Keratinocyte (primary cell): ENCODE data around the gene ALOX15B. TPM values are rescaled to one million over a fixed set of nuclear protein-coding genes. Genes with fewer than 3 reads are reported as not detected.

Experiments used
- DNase-seq: peaks from one replicate; pipeline ENCODE4 v3.0.0-alpha.2; 2011; ENCODE audit warnings: low read depth, missing footprints, low spot score
- FAIRE-seq: peaks from 2 replicates; lab custom pipeline; 2011; peaks lifted over from hg19 to GRCh38; lab: Jason Lieb, UNC
- H2AFZ ChIP-seq: 2 replicates; pipeline ENCODE4 v1.6.0; 2012; ENCODE audit warnings: low read length, control low read depth, inconsistent platforms; ENCODE audit not compliant: control insufficient read depth
- H3K27ac ChIP-seq: 2 replicates; pipeline ENCODE4 v1.5.1; 2011; ENCODE audit warnings: low read length; ENCODE audit not compliant: control insufficient read depth, insufficient read depth
- H3K27me3 ChIP-seq: 3 replicates; pipeline ENCODE4 v1.6.0; 2011; ENCODE audit warnings: low read length; ENCODE audit not compliant: control insufficient read depth, insufficient read depth; ENCODE audit errors: extremely low read depth
- H3K36me3 ChIP-seq, 2 experiments: 2 replicates in 1 of 2; 3 replicates in 1 of 2; pipeline ENCODE4 v1.5.1; 2011; ENCODE audit warnings: low read length in 2 of 2, mild to moderate bottlenecking in 1 of 2; ENCODE audit not compliant: control insufficient read depth in 2 of 2, insufficient read depth in 2 of 2; ENCODE audit errors: extremely low read depth in 1 of 2
- H3K4me1 ChIP-seq: 3 replicates; pipeline ENCODE4 v1.5.1; 2011; ENCODE audit warnings: low read length; ENCODE audit not compliant: control insufficient read depth, insufficient read depth; ENCODE audit errors: extremely low read depth
- H3K4me2 ChIP-seq: 3 replicates; pipeline ENCODE4 v1.6.0; 2011; ENCODE audit warnings: low read depth, low read length; ENCODE audit not compliant: control insufficient read depth, insufficient read depth; ENCODE audit errors: extremely low read depth
- H3K4me3 ChIP-seq, 3 experiments: fragments of 200-600 bp in 1 of 3; sonication (generic) in 1 of 3; 2 replicates in 2 of 3; 3 replicates in 1 of 3; pipeline ENCODE4 v1.5.1; 2011 to 2016; ENCODE audit warnings: low read length in 3 of 3, mild to moderate bottlenecking in 3 of 3, control low read depth in 2 of 3, inconsistent platforms in 1 of 3, low read depth in 1 of 3, mixed read lengths in 1 of 3, mixed run types in 1 of 3, moderate library complexity in 1 of 3; ENCODE audit not compliant: control insufficient read depth in 2 of 3, insufficient read depth in 2 of 3; ENCODE audit errors: extremely low read depth in 1 of 3
- H3K79me2 ChIP-seq: 2 replicates; pipeline ENCODE4 v1.6.0; 2012; ENCODE audit warnings: low read length; ENCODE audit not compliant: control insufficient read depth, insufficient read depth
- H3K9ac ChIP-seq: 3 replicates; pipeline ENCODE4 v1.6.0; 2011; ENCODE audit warnings: low read length; ENCODE audit not compliant: control insufficient read depth, insufficient read depth; ENCODE audit errors: extremely low read depth
- H3K9me1 ChIP-seq: 3 replicates; pipeline ENCODE4 v1.6.0; 2011; ENCODE audit warnings: low read length; ENCODE audit not compliant: control insufficient read depth, insufficient read depth; ENCODE audit errors: extremely low read depth
- H3K9me3 ChIP-seq: 2 replicates; pipeline ENCODE4 v1.5.1; 2012; ENCODE audit warnings: low read depth, low read length; ENCODE audit not compliant: control insufficient read depth
- H4K20me1 ChIP-seq: 3 replicates; pipeline ENCODE4 v1.6.0; 2011; ENCODE audit warnings: low read length; ENCODE audit not compliant: control insufficient read depth, insufficient read depth; ENCODE audit errors: extremely low read depth
- CTCF ChIP-seq, 3 experiments: IDR thresholded peaks in 1 of 3; conservative IDR thresholded peaks in 1 of 3; optimal IDR thresholded peaks in 1 of 3; 2 replicates in 2 of 3; 3 replicates in 1 of 3; pipeline versions ENCODE3 to v1.5.1; 2011; ENCODE audit warnings: low read length in 3 of 3, mild to moderate bottlenecking in 3 of 3, moderate library complexity in 2 of 3, control low read depth in 1 of 3, inconsistent platforms in 1 of 3; ENCODE audit not compliant: insufficient read depth in 2 of 3; ENCODE audit errors: extremely low read depth in 1 of 3
- EZH2 ChIP-seq: IDR thresholded peaks from one replicate; pipeline ENCODE4 v1.6.1; 2012; ENCODE audit warnings: inconsistent platforms, mild to moderate bottlenecking, low read length, moderate library complexity
- dilution Hi-C: fragments of 300-500 bp; cut with MboI; formaldehyde crosslinking; loops from one replicate; pipeline ENCODE4 v1.7.0; 2020; ENCODE audit warnings: low sequenced_read_pairs; ENCODE audit not compliant: extremely low pct_ligation_motif_present
- polyA plus RNA-seq, 5 experiments: library from polyadenylated mRNA; depleted of rRNA in 3 of 5; stranded (reverse) in 3 of 5; stranded (forward) in 1 of 5; unstranded in 1 of 5; fragments of >200 nt; gene quantifications; 1 replicate in 1 of 5; 2 replicates in 3 of 5; 3 replicates in 1 of 5; pipeline versions ENCODE4 v1.2.1 to v1.2.3, GENCODE V29; 2011 to 2012; ENCODE audit warnings: missing spikeins in 2 of 5, low read depth in 1 of 5, low replicate concordance in 1 of 5

ALOX15B gene
- polyA plus RNA-seq, 1 donor (not counting 4 experiments of a cell fraction or from before 2014, with no cell fraction given) = 29.7 TPM

GRCh38 chr17:8082292-8082691, 43.4 kb downstream of the ALOX15B start:
- no peaks in the 10 kb centered on the region for H4K20me1 ChIP-seq
- H2AFZ ChIP-seq = no peak overlapping the region
- no peak overlapping the region for H3K4me3 ChIP-seq
- no peaks in the 10 kb centered on the region for H3K9me3 ChIP-seq
- no peak overlapping the region for H3K27ac ChIP-seq
- no peaks in the 10 kb centered on the region for H3K79me2 ChIP-seq
- H3K27me3 ChIP-seq = no peaks in the 10 kb centered on the region
- H3K4me2 ChIP-seq = no peak overlapping the region
- H3K9ac ChIP-seq = no peak overlapping the region
- no peaks in the 10 kb centered on the region for H3K9me1 ChIP-seq
- peaks cover 13% of the 10 kb centered on the region for H3K4me1 ChIP-seq
- dilution Hi-C loops = no loop called here
- FAIRE-seq = no peak
- TF ChIP-seq EZH2 = no peak
- TF ChIP-seq CTCF (optimal IDR thresholded peaks at IDR 0.05 in 1 of 3, IDR thresholded peaks at IDR 0.05 in 1 of 3, conservative IDR thresholded peaks at IDR 0.05 in 1 of 3; ENCODE audit: extremely low read depth in 1 of 3, insufficient read depth in 2 of 3, low read length in 3 of 3) = no peak
- no peak for DNase-seq
- H3K36me3 ChIP-seq = no peaks in the 10 kb centered on the region

GRCh38 chr17:8084250-8084649, 45.4 kb downstream of the ALOX15B start:
- Histone ChIP-seq H3K79me2 (no peaks in the 10 kb centered on the region), H4K20me1 (no peaks in the 10 kb centered on the region), H3K9ac (no peak overlapping the region), H3K36me3 (no peaks in the 10 kb centered on the region), H3K27me3 (peaks cover 5% of the 10 kb centered on the region), H3K4me1 (peaks cover 13% of the 10 kb centered on the region), H3K9me1 (no peaks in the 10 kb centered on the region), H3K9me3 (no peaks in the 10 kb centered on the region), H3K27ac (no peak overlapping the region), H2AFZ (no peak overlapping the region), H3K4me2 (no peak overlapping the region), H3K4me3 (no peak overlapping the region)
- dilution Hi-C loops = no loop called here
- TF ChIP-seq EZH2 = no peak
- no peak for TF ChIP-seq CTCF (optimal IDR thresholded peaks at IDR 0.05 in 1 of 3, IDR thresholded peaks at IDR 0.05 in 1 of 3, conservative IDR thresholded peaks at IDR 0.05 in 1 of 3; ENCODE audit: extremely low read depth in 1 of 3, insufficient read depth in 2 of 3, low read length in 3 of 3)
- DNase-seq (no peak), FAIRE-seq (no peak)
